HepG2 (cell line): ENCODE measurements around the gene HNRNPA1L2. TPM values are rescaled to one million over a fixed set of nuclear protein-coding genes. Genes with fewer than 3 reads are reported as not detected.

Experiments used
- AGO1 ChIP-seq: fragments of 200-400 bp; formaldehyde crosslinking; IDR thresholded peaks from 2 replicates; pipeline ENCODE4 v1.6.1; 2017; ENCODE audit warnings: mild to moderate bottlenecking, low read depth, low read length, moderate library complexity; ENCODE audit not compliant: poor library complexity, severe bottlenecking
- FOXA3 ChIP-seq: IDR thresholded peaks from 2 replicates; pipeline ENCODE4 v1.6.1; 2016; ENCODE audit warnings: missing genetic modification reagents, missing compliant biosample characterization
- HMGXB3 ChIP-seq: sonication (generic); formaldehyde crosslinking; IDR thresholded peaks from 2 replicates; pipeline ENCODE4 v1.4.0; 2020; ENCODE audit warnings: missing genetic modification reagents, borderline replicate concordance
- HNF4G ChIP-seq, 2 experiments: sonication (generic) in 1 of 2; formaldehyde crosslinking in 1 of 2; IDR thresholded peaks; 2 replicates each; pipeline versions ENCODE4 v1.4.0 to v1.6.1; 2011 to 2020; ENCODE audit warnings: borderline replicate concordance in 2 of 2, low read depth in 2 of 2, mild to moderate bottlenecking in 2 of 2, low read length in 1 of 2, missing genetic modification reagents in 1 of 2, moderate library complexity in 1 of 2
- HNRNPUL1 ChIP-seq: fragments of 200-400 bp; formaldehyde crosslinking; IDR thresholded peaks from 2 replicates; pipeline ENCODE4 v1.6.1; 2017; ENCODE audit warnings: low read depth, mild to moderate bottlenecking, low read length, moderate library complexity
- JDP2 ChIP-seq: sonication (generic); formaldehyde crosslinking; IDR thresholded peaks from 2 replicates; pipeline ENCODE4 v1.8.1; 2022; ENCODE audit warnings: missing genetic modification reagents, borderline replicate concordance
- MBD4 ChIP-seq: IDR thresholded peaks from 2 replicates; pipeline ENCODE4 v1.6.1; 2012; ENCODE audit warnings: low read length, inconsistent platforms, borderline replicate concordance
- PRDM10 ChIP-seq: sonication (generic); formaldehyde crosslinking; IDR thresholded peaks from 2 replicates; pipeline ENCODE4 v1.4.0; 2020; ENCODE audit warnings: low read depth, missing genetic modification reagents
- RAD51 ChIP-seq: fragments of 450-650 bp; IDR thresholded peaks from 2 replicates; pipeline ENCODE4 v1.6.1; 2016; ENCODE audit warnings: borderline replicate concordance
- SALL2 ChIP-seq: sonication (generic); formaldehyde crosslinking; IDR thresholded peaks from 2 replicates; pipeline ENCODE4 v1.8.1; 2023; ENCODE audit warnings: mild to moderate bottlenecking, missing genetic modification reagents, inconsistent platforms
- TEAD3 ChIP-seq: optimal IDR thresholded peaks from 2 replicates; pipeline ENCODE3; 2016; ENCODE audit warnings: borderline replicate concordance
- TERF1 ChIP-seq: sonication (generic); formaldehyde crosslinking; IDR thresholded peaks from 2 replicates; pipeline ENCODE4 v1.8.0; 2022; ENCODE audit warnings: mild to moderate bottlenecking, missing genetic modification reagents, moderate library complexity
- UBTF ChIP-seq: sonication (generic); formaldehyde crosslinking; IDR thresholded peaks from 2 replicates; pipeline ENCODE4 v1.4.0; 2020; ENCODE audit warnings: mild to moderate bottlenecking, missing genetic modification reagents
- XBP1 ChIP-seq: sonication (generic); formaldehyde crosslinking; IDR thresholded peaks from 2 replicates; pipeline ENCODE4 v1.5.0; 2020; ENCODE audit warnings: missing genetic modification reagents
- ZMYM3 ChIP-seq: sonication (generic); formaldehyde crosslinking; IDR thresholded peaks from 2 replicates; pipeline ENCODE4 v1.5.1; 2020; ENCODE audit warnings: mild to moderate bottlenecking, missing genetic modification reagents
- ZNF260 ChIP-seq: sonication (generic); formaldehyde crosslinking; IDR thresholded peaks from 2 replicates; pipeline ENCODE4 v1.4.0; 2020; ENCODE audit warnings: missing genetic modification reagents, low read depth, mild to moderate bottlenecking, borderline replicate concordance
- polyA plus RNA-seq, 8 experiments: library from polyadenylated mRNA; depleted of rRNA in 3 of 8; stranded (reverse) in 7 of 8; unstranded in 1 of 8; fragments of >200 nt; fragmentation: Illumina TruSeq in 4 of 8; extraction: Trizol in 4 of 8; gene quantifications; 2 replicates each; pipeline versions ENCODE4 v1.2.1 to v1.2.3, GENCODE V29; 2011 to 2016; ENCODE audit warnings: low read depth in 4 of 8, missing spikeins in 1 of 8, mixed read lengths in 1 of 8; ENCODE audit not compliant: insufficient read depth in 1 of 8
- total RNA-seq, 5 experiments: library from RNA; depleted of rRNA; stranded (reverse); fragments of >200 nt; fragmentation: Illumina TruSeq; extraction: Trizol; gene quantifications; 2 replicates each; pipeline ENCODE4 v1.2.3, GENCODE V29; 2016; ENCODE audit warnings: low read depth in 1 of 5

The HNRNPA1L2 gene
- total and polyA plus RNA-seq, 2 of the 13 experiments (the other 11 are each of a cell fraction or from before 2014, with no cell fraction given), result 3.6 to 7.1 TPM

- no peak for TF ChIP-seq ZNF260 (CRISPR knock-in tag)
- TF ChIP-seq JDP2 (CRISPR knock-in tag), result no peak
- no peak; the same call in 1 of the 2 replicates for TF ChIP-seq HNF4G (IDR thresholded peaks at IDR 0.05; ENCODE audit: borderline replicate concordance, low read depth, low read length)
- TF ChIP-seq HNF4G (CRISPR knock-in tag; IDR thresholded peaks at IDR 0.05; ENCODE audit: borderline replicate concordance, low read depth), result no peak; the same call in 1 of the 2 replicates
- TF ChIP-seq HMGXB3 (CRISPR knock-in tag), result no peak; the same call in 1 of the 2 replicates
- TF ChIP-seq TERF1 (CRISPR knock-in tag), result no peak
- TF ChIP-seq PRDM10, result no peak; the same call in none of the 2 replicates
- peak; percentile 49; the same call in 1 of the 2 replicates for TF ChIP-seq FOXA3
- TF ChIP-seq HNRNPUL1, result no peak
- peak; percentile 64; the same call in 1 of the 2 replicates for TF ChIP-seq SALL2 (CRISPR knock-in tag)
- TF ChIP-seq MBD4, result no peak
- TF ChIP-seq XBP1 (CRISPR knock-in tag), result no peak
- peak; percentile 77 for TF ChIP-seq TEAD3 (CRISPR knock-in tag)
- TF ChIP-seq UBTF (CRISPR knock-in tag), result peak; percentile 100
- no peak for TF ChIP-seq RAD51
- no peak for TF ChIP-seq ZMYM3 (CRISPR knock-in tag)
- peak; percentile 12 for TF ChIP-seq AGO1
Measured at GRCh38 chr13:52652196-52652979, 10.2 kb downstream of the HNRNPA1L2 start, which contains the start of gene SUGT1 (continued).
